Mesenchymal stem cell (in vitro differentiated cells and primary cell): Measurements from ENCODE around the gene ARHGAP15.
A peak's percentile ranks its signal among the peaks of the same experiment; 100 is the strongest.

Source experiments
- DNase-seq: peaks from one replicate; pipeline ENCODE4 v3.0.0-alpha.2; 2013
- H2AFZ ChIP-seq: one replicate; pipeline ENCODE4 v1.6.1; 2013; ENCODE audit warnings: low read depth, mild to moderate bottlenecking, control low read depth, inconsistent platforms, low read length, moderate library complexity
- H2AK5ac ChIP-seq: 2 replicates; pipeline ENCODE4 v1.6.1; 2013; ENCODE audit warnings: low read length, moderate library complexity, mild to moderate bottlenecking, inconsistent platforms; ENCODE audit not compliant: severe bottlenecking
- H2BK120ac ChIP-seq: one replicate; pipeline ENCODE4 v1.6.1; 2013; ENCODE audit warnings: low read depth, mild to moderate bottlenecking, inconsistent platforms, low read length, moderate library complexity
- H2BK12ac ChIP-seq, 2 experiments: one replicate each; pipeline ENCODE4 v1.6.1; 2013; ENCODE audit warnings: inconsistent platforms in 2 of 2, low read length in 2 of 2, mild to moderate bottlenecking in 2 of 2, moderate library complexity in 2 of 2, control low read depth in 1 of 2
- H2BK15ac ChIP-seq: one replicate; pipeline ENCODE4 v1.6.1; 2013; ENCODE audit warnings: mild to moderate bottlenecking, low read depth, inconsistent platforms; ENCODE audit not compliant: poor library complexity, severe bottlenecking
- H2BK5ac ChIP-seq: 2 replicates; pipeline ENCODE4 v1.6.1; 2013; ENCODE audit warnings: low read depth, mild to moderate bottlenecking, low read length, control low read depth, inconsistent platforms; ENCODE audit not compliant: poor library complexity, severe bottlenecking
- H3K14ac ChIP-seq, 2 experiments: one replicate each; pipeline ENCODE4 v1.6.1; 2013; ENCODE audit warnings: inconsistent platforms in 2 of 2, low read length in 2 of 2, control low read depth in 1 of 2, mild to moderate bottlenecking in 1 of 2, moderate library complexity in 1 of 2
- H3K18ac ChIP-seq, 2 experiments: one replicate each; pipeline ENCODE4 v1.6.1; 2013; ENCODE audit warnings: inconsistent platforms in 2 of 2, low read length in 2 of 2, control low read depth in 1 of 2, low read depth in 1 of 2, mild to moderate bottlenecking in 1 of 2
- H3K23ac ChIP-seq, 2 experiments: one replicate each; pipeline ENCODE4 v1.6.1; 2013; ENCODE audit warnings: inconsistent platforms in 2 of 2, low read length in 2 of 2, mild to moderate bottlenecking in 2 of 2, moderate library complexity in 2 of 2, control low read depth in 1 of 2
- H3K27ac ChIP-seq: 2 replicates; pipeline ENCODE4 v1.5.1; 2013; ENCODE audit warnings: mild to moderate bottlenecking, moderate library complexity, low read length, control low read depth, inconsistent platforms; ENCODE audit not compliant: poor library complexity, severe bottlenecking
- H3K27me3 ChIP-seq, 2 experiments: 2 replicates each; pipeline versions ENCODE4 v1.6.1 to v1.7.0; 2013; ENCODE audit warnings: low read length in 2 of 2, mild to moderate bottlenecking in 2 of 2, moderate library complexity in 2 of 2, control low read depth in 1 of 2, inconsistent platforms in 1 of 2; ENCODE audit not compliant: control insufficient read depth in 1 of 2, insufficient read depth in 1 of 2
- H3K36me3 ChIP-seq, 2 experiments: 2 replicates each; pipeline versions ENCODE4 v1.6.1 to v1.7.0; 2013; ENCODE audit warnings: low read length in 2 of 2, control low read depth in 1 of 2, inconsistent platforms in 1 of 2, low read depth in 1 of 2, mild to moderate bottlenecking in 1 of 2; ENCODE audit not compliant: insufficient read depth in 2 of 2, control insufficient read depth in 1 of 2
- H3K4ac ChIP-seq, 2 experiments: one replicate each; pipeline ENCODE4 v1.6.1; 2013; ENCODE audit warnings: inconsistent platforms in 2 of 2, low read length in 2 of 2, mild to moderate bottlenecking in 2 of 2, moderate library complexity in 2 of 2, control low read depth in 1 of 2, low read depth in 1 of 2
- H3K4me1 ChIP-seq: 2 replicates; pipeline ENCODE4 v1.6.1; 2013; ENCODE audit warnings: low read depth, low read length, control low read depth; ENCODE audit not compliant: control insufficient read depth, insufficient read depth
- H3K4me2 ChIP-seq: 2 replicates; pipeline ENCODE4 v1.6.1; 2013; ENCODE audit warnings: low read length, mild to moderate bottlenecking, inconsistent platforms; ENCODE audit not compliant: poor library complexity, severe bottlenecking
- H3K4me3 ChIP-seq, 2 experiments: 2 replicates each; pipeline versions ENCODE4 v1.5.1 to v1.7.0; 2013; ENCODE audit warnings: low read length in 2 of 2, mild to moderate bottlenecking in 2 of 2, control low read depth in 1 of 2, low read depth in 1 of 2; ENCODE audit not compliant: insufficient read depth in 1 of 2
- H3K79me1 ChIP-seq: replicated peaks from 2 replicates; pipeline ENCODE4 v1.6.1; 2013; ENCODE audit warnings: mild to moderate bottlenecking, control low read depth, low read length, inconsistent platforms; ENCODE audit not compliant: poor library complexity, severe bottlenecking
- H3K9ac ChIP-seq: 2 replicates; pipeline ENCODE4 v1.7.0; 2013; ENCODE audit warnings: mild to moderate bottlenecking, low read length, moderate library complexity
- H3K9me3 ChIP-seq: 2 replicates; pipeline ENCODE4 v1.7.0; 2013; ENCODE audit warnings: mild to moderate bottlenecking, low read length; ENCODE audit not compliant: control insufficient read depth
- H4K8ac ChIP-seq: one replicate; pipeline ENCODE4 v1.6.1; 2013; ENCODE audit warnings: inconsistent platforms, mild to moderate bottlenecking, low read length, moderate library complexity
- H4K91ac ChIP-seq: one replicate; pipeline ENCODE4 v1.6.1; 2013; ENCODE audit warnings: mild to moderate bottlenecking, low read length, inconsistent platforms
- WGBS: methylation state at CpG from one replicate; pipeline ENCODE4 v1.1.7; 2013; ENCODE audit warnings: mixed read lengths; 5-methylcytosine and 5-hydroxymethylcytosine counted together

ARHGAP15 gene

GRCh38 chr2:143710879-143711278 is 581.7 kb downstream of the ARHGAP15 start:
- Histone ChIP-seq H3K79me1 (no peaks in the 10 kb centered on the region), H2BK120ac (no peak overlapping the region), H3K4me1 (no peaks in the 10 kb centered on the region), H4K91ac (no peak overlapping the region), H2BK5ac (no peak overlapping the region), H3K27ac (no peak overlapping the region), H2AFZ (no peak overlapping the region), H3K4me3 (no peak overlapping the region), H3K4me2 (no peak overlapping the region), H3K27me3 (no peaks in the 10 kb centered on the region), H3K23ac (no peak overlapping the region), H3K14ac (no peak overlapping the region), H3K36me3 (no peaks in the 10 kb centered on the region), H4K8ac (no peak overlapping the region), H2BK12ac (no peak overlapping the region), H3K18ac (no peak overlapping the region), H2BK15ac (no peak overlapping the region), H3K4ac (no peak overlapping the region), H3K9me3 (peaks cover 21% of the 10 kb centered on the region), H3K9ac (no peak overlapping the region), H2AK5ac (no peak overlapping the region)
- no CpG with 5 or more reads among the region's 2 CpGs for WGBS
- DNase-seq, result no peak

DNA sequence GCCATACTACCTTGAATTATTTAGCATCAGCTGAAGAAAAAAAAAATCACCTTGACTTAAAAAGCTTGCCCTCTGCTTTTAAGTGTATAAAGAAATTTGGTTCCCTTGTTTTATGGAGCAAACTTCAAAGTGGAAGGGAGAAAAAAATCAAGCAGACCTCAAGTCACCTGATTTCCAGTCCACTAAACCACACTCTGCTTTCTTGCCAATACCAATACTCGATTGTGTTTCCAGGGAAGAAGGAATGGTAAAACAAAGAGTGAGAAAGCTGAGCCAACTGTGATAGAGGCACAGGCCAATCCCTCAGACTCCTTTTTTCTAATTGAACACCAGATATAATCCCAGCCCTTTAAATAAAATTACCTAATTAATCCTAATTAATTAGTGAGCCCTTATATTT is 587.3 kb downstream of the ARHGAP15 start:
- H2AFZ ChIP-seq, result no peak overlapping the region
- no peak overlapping the region for H2BK15ac ChIP-seq
- H2BK5ac ChIP-seq, result no peak overlapping the region
- no peak overlapping the region for H4K91ac ChIP-seq
- H3K18ac ChIP-seq, result no peak overlapping the region
- H3K14ac ChIP-seq, result no peak overlapping the region
- H3K4me3 ChIP-seq, result no peak overlapping the region
- H3K4ac ChIP-seq, result no peak overlapping the region
- no peaks in the 10 kb centered on the region for H3K36me3 ChIP-seq
- no peak overlapping the region for H3K4me2 ChIP-seq
- H3K4me1 ChIP-seq, result no peaks in the 10 kb centered on the region
- no peak overlapping the region for H2AK5ac ChIP-seq
- no peaks in the 10 kb centered on the region for H3K79me1 ChIP-seq
- WGBS, result 63% methylated on average over 1 of the region's 1 CpG
- H3K9ac ChIP-seq, result no peak overlapping the region
- H2BK12ac ChIP-seq, result no peak overlapping the region
- H4K8ac ChIP-seq, result no peak overlapping the region
- peaks cover 8% of the 10 kb centered on the region for H3K9me3 ChIP-seq
- no peak overlapping the region for H2BK120ac ChIP-seq
- no peaks in the 10 kb centered on the region for H3K27me3 ChIP-seq
- DNase-seq, result no peak
- H3K23ac ChIP-seq, result no peak overlapping the region
- no peak overlapping the region for H3K27ac ChIP-seq

- Histone ChIP-seq H3K36me3 (no peaks in the 10 kb centered on the region), H2BK5ac (no peak overlapping the region), H3K27me3 (no peaks in the 10 kb centered on the region), H2AFZ (no peak overlapping the region), H3K14ac (no peak overlapping the region), H3K4ac (no peak overlapping the region), H4K91ac (no peak overlapping the region), H2BK120ac (peak overlapping the region; percentile 6), H3K4me1 (no peaks in the 10 kb centered on the region), H3K79me1 (no peaks in the 10 kb centered on the region), H4K8ac (peak overlapping the region; percentile 35), H3K18ac (peak overlapping the region; percentile 28 to 75), H2AK5ac (no peak overlapping the region), H2BK15ac (no peak overlapping the region), H3K9me3 (peaks cover 3% of the 10 kb centered on the region), H3K4me3 (peak overlapping the region in 1 of 2 experiments; percentile 27), H3K4me2 (no peak overlapping the region), H2BK12ac (peak overlapping the region in 1 of 2 experiments; percentile 10), H3K27ac (no peak overlapping the region), H3K9ac (peak overlapping the region; percentile 38), H3K23ac (no peak overlapping the region)
- WGBS, result 87% methylated on average over 6 of the region's 6 CpGs
- DNase-seq, result no peak
Measured at GRCh38 chr2:143717053-143717452, 587.8 kb downstream of the ARHGAP15 start.

- DNase-seq, result peak; percentile 42
- Histone ChIP-seq H3K9me3 (no peaks in the 10 kb centered on the region), H2AFZ (no peak overlapping the region), H2BK5ac (no peak overlapping the region), H3K36me3 (no peaks in the 10 kb centered on the region), H3K18ac (no peak overlapping the region), H2AK5ac (no peak overlapping the region), H3K4me2 (no peak overlapping the region), H4K91ac (no peak overlapping the region), H3K9ac (peak overlapping the region; percentile 38), H4K8ac (no peak overlapping the region), H3K23ac (no peak overlapping the region), H2BK120ac (no peak overlapping the region), H2BK12ac (no peak overlapping the region), H3K4me3 (peak overlapping the region in 1 of 2 experiments; percentile 27), H3K4me1 (no peaks in the 10 kb centered on the region), H3K14ac (no peak overlapping the region), H3K79me1 (no peaks in the 10 kb centered on the region), H3K4ac (no peak overlapping the region), H3K27me3 (no peaks in the 10 kb centered on the region), H3K27ac (no peak overlapping the region), H2BK15ac (no peak overlapping the region)
- 92% methylated on average over 4 of the region's 10 CpGs for WGBS
Measured at GRCh38 chr2:143717536-143718168, 588.4 kb downstream of the ARHGAP15 start.
